B cell (primary cell): ENCODE measurements around the gene VTI1A.

Experiments
- CTCF ChIP-seq: fragments of 200-600 bp; IDR thresholded peaks from one replicate; pipeline ENCODE4 v1.8.0; 2022; ENCODE audit warnings: antibody characterized with exemption, mild to moderate bottlenecking
- EZH2 ChIP-seq: IDR thresholded peaks from 2 replicates; pipeline ENCODE4 v1.6.1; 2012; ENCODE audit warnings: borderline replicate concordance, low read depth, mild to moderate bottlenecking, moderate library complexity, low read length; ENCODE audit not compliant: insufficient read depth, poor library complexity, severe bottlenecking

DNA sequence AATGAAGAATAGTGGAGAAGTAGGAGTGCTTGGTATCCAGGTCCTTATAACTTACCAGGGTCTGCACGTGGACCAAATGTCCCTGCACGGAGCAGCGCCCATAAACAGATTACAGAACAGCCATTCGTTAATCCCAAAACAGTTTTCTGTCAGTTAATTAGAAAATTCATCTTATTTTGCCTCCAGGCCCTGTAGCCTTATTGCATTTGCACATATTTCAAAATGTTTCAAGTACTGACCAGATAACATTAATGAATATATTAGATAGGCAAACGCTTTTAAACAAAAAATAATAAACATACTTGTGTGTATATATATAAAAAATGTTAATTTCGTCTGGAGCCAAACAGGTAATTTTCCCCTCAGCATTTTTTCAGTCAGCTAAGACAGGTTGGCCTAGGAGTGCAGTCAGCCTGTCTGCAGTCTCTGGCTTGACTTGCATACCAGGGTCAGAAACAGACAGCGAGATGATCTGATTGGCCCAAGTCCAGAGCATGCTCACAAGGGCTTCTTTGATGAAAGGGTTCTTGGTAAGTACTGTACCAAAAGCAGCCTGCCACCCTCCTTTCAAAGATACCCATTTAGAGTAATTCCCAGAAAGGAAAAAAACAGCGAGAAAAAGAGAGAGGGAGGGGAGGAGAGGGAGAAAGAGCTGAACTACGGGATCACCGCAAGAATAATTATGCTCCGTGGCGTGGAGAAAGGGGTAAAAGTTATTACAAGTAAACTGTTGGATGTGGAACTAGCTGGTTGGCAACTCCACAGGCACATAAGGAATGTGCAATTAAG is 308.6 kb downstream of the VTI1A start:
- TF ChIP-seq CTCF: no peak
- no peak for TF ChIP-seq EZH2
